NCI-H1105 treated with DMSO at 0.1 percent for 48 hours (cell line): ENCODE measurements around the gene CSNK1G3.
"Not testable (repeated sequence)": the region's sequence is repeated elsewhere in the genome, so short reads cannot be mapped to it uniquely, and the experiment has no call there.

Source experiments
- DNase-seq: peaks from one replicate; lab custom pipeline; 2025; lab: John Stamatoyannopoulos, UW

The CSNK1G3 gene

DNA sequence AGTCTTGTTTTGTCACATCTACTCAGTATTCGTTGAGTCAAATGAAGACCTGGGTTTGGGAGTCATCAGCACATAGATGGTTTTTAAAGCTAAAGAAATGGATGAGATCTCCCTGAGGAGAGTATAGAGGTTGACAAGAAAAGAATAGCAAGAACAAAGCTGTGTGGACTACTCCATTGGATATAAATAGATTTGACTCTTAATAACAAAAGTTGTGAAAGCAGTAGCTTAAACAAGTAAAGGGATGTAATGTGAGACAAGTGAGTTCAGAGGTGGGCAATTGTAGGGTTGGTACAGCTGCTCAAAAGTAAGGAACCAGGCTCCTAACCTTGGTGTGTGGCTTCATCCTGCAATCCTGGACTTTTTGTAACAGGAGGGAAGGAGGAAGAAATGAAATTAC, 49.3 kb downstream of the CSNK1G3 start:
- DNase-seq = no peak

DNA sequence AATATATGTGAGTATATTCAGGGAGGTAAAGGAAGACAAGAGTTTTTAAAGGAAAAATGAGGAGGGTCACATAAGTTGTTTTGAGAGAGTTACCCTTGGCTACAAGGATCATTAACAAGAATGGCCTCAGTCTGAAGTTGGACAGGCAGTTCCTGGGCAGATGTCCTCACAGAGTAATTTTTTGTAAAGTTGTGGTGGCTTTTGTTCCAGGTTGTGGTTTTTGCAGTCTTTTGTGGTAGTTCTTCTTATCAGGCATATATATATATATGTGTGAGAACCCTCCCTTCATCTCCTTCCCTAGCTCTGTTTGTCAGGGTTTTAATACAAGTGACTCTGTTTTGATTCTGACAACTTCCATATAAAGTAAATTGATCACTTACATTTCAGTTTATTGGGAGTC, 60.0 kb downstream of the CSNK1G3 start:
- DNase-seq = no peak

DNA sequence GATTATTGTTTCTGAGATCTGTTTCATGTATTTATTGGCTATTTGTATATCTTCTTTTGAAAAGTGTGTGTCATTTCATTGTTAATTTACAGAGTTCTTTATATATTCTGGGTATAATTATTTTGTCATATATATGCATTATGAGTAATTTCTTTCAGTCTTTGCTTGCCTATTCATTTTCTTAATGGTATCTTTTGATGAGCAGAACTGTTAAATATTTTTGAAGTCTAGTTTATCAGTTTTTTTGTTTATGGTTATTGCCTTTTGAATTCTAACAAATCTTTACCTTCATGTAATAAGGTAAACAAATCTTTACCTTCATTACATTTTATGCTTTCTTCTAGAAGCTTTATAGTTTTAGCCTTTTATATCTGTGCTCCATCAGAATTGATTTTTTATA, 66.4 kb downstream of the CSNK1G3 start:
- DNase-seq = no peak

DNA sequence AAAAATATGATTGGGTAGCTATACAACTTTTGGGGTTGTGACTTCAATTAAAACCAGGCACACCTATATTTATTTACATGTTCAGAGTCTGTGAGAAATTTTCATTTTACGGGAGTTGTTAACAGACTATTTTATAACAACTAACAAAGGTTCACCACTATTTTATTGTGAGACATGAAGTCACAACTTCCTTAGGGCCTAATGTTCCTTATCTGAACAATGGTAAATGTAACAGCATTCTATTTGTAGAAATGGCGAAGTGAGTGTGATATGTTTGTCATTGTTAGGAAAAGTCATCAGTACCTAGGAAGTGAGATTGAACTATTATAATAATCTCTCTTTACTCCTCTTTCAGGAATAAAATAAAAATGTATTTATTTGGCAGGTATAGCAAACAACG, 67.4 kb downstream of the CSNK1G3 start:
- DNase-seq = no peak

DNA sequence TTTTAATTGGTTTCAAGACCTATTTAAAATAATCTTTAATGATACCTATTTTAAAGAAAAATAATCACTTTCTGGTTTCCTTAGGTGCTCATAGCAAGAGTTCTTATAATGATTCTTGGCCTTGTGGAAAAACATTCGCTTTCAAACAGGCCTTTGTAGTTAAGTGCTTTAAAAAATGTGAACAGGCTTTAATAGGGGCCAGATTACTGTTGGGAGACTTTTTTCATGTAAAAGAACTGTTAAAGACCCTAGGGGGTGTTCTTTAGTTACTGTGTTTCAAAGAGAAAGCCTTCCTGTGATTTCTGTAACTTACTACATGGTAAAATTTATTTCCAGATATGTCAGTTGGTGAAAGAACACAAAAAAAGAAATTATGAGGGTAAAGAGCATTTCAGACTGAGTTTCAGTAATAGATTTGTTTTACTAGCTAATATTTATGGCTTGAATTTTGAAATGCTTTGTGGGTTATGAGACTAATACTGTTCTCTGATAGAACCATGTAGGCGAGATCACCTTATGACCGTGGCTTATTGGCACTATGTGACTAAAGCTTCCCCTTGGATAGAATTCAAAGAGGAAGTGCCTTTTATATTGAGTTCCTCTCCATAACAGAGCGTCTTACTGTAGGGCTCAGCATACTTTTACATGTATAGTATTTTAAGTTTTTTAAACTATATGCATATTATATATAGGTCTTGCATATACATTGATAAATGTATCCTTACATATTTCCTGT, 70.7 kb downstream of the CSNK1G3 start:
- no peak for DNase-seq

DNA sequence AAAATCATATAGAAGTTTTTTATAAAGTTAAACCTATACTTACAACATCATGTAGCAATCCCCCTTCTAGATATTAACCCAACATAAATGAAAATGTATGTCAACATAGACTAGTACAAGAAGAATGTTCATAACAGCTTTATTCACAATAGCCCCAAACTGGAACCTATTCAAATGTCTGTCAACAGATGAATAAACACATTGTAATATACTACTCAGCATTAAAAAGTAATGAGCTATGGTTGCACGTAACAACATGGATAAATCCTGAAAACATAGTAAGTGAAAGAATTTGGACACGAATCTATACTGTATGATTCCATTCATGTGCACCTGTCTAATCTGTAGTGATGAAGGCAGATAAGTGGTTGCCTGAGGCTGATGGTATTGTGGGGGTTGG, 73.9 kb downstream of the CSNK1G3 start:
- DNase-seq = no peak

DNA sequence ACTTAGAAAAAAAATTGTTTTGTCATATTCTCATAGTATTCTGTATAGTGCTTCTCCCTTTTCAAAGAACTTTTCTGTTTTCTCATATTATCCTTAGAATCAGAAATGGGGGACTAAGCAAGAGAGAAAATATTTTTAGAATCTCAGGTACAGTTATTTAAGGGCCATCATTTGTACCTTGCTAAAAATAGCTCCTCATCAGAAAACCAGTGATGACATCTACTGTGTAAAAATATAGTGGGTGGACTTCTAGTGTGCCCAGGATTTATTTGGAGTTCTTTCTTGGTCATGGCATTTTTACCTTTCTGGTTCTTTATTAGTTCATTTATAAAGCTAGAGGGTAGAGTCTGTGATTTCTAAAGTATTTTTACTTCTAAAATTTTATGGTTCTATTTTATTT, 82.5 kb downstream of the CSNK1G3 start:
- no peak for DNase-seq

DNA sequence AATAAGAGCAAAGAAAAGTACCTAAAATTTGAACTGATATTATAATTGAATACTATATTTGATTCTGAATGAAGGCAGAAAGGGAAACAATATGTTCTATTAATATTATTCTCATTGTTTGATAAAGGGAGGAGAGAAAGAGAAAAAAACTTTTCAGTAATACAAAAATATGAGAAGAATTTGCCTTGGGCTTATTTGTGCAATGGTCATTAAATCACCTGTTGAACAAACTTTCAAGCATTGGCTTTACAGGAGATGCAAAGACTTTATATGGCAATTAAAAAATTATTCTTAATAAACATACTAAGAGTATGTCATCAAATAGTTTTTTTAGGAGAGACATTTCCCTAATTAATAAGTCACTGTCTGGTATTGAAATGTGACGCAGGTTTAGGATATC, 85.0 kb downstream of the CSNK1G3 start:
- DNase-seq = no peak

DNA sequence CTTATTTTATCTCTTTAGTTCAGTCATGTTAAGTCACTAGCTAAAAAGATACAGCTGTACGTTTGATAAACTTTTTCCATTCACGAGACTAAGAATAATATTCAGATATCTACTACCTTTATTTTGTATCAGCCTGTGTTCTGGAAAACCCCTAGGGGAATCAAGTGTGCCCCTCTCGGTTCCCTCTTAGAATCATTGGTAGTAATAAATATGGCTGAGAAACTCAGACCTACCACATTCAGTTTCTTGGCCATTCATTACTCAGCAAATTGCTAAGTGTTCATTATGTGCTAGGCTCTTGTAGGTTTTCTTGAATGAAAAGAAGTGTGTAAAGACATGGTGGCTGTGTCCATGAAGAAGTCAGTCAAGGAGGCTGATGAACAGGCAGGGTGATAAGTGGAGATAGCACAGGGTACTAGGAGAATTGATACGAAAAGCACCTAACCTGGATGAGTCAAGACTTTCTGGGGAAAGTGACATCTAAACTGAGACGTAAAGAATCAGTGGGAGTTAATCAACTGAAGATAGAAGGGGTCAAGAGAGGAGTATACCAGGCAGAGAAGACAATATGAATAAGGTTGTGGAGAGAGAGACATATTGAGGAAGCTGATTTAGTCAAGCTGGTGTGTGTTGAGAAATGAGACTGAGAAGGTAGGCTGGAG, 86.2 kb downstream of the CSNK1G3 start:
- no peak for DNase-seq

DNA sequence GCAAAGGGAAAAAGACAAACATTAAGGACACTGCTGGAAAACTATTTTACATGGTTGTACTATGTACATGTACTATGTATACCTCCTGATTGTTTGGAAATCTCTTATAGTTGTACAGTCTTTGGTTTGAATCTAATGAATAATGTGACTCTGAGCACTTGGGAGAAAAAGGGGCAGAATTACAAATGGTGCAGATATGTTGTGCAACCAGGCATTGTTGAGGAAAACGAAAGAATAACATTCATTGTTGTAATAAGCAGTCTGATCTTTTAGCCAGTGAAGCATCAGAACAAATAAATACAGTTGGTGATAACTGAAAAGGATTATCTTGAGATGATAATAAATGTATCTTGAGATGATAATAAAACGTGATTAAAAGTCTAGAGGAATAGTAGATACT, 87.2 kb downstream of the CSNK1G3 start:
- no peak for DNase-seq

DNA sequence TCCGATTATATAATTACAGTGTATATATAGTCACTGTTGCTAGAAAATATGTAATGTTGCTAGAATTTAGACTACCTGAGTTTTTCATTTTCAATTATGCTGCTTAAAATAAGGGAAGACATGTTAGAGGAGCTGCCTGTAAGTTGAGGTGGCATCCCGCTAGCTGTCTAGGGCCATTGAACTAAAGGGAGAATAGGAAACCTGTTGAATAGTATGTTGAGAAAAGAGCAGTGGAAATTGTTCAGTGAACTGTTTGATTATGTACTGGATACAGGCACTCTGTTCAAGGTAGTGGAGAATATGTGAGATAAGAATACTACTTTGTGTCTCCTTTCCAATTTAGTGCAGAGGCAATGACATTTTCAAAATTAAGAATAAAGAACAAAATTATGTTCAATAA, 89.6 kb downstream of the CSNK1G3 start:
- no peak for DNase-seq

DNA sequence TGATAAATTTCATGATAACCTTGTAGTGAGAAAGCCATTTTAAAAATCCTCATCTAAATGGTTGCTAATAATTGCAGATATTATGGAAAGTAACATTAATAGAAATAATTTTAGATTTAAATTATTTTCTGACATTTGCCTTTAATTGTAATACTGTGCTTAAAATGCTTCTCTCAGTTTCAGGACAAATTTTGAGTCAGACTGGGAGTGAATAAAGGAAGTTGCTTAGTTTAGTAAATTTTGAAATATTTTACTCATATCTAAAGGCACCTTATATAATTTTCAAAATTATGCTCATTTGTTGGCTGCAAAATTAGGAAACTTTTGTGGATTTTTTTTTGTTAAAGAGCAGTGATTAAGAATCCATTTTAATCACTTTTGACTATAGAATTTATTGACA, 93.8 kb downstream of the CSNK1G3 start:
- DNase-seq = no peak

DNA sequence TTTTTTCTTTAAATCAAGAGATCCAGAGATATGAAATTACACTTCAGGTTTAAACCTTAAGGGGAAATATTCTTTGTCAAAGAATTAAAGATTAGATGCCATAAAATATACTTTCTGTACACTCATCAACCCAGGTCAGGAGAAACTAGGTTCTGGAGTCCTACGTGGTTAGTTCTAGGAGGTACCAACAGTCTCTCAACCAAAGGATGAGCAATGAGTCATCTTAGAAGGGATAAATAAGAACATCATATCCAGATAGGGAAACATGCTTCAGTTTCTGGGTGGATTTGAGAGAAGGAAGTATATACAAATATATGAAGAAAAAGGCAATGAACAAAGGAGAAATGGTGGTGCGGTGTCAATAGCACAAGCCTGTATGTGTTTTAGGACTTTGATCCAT, 98.2 kb downstream of the CSNK1G3 start:
- DNase-seq = no peak

DNA sequence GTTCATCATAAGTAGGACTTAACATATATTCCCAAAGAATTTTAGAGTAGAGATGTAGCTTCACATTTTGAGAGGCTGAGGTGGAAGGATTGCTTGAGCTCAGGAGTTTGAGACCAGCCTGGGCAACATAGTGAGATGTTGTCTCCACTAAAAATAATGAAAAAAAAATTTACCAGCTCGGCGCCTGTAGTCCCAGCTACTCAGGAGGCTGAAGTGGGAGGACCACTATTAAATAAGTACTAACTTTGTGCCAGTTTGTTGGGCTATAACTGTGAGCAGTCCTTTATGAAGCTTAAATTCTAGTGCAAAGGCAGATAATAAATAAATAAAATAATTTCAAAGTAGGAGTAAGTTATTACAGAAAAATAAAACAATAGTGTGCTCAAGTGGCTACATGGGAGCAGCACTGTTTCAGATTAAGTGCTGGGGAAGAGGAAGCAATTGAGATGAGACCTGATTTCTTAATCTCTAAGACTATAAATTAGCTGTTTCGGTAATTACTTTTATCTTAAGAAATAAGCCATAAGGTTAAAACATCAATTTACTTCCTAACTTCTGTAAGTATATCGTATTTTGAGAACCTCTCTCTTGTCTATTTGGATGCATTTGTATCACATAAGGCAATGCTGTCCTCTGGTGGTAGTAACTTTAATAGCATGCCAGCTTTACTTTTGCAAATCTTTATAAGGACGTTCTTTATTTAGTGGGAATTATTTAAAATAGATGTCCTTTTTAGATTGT, 98.9 kb downstream of the CSNK1G3 start:
- peak; percentile 44 for DNase-seq

DNA sequence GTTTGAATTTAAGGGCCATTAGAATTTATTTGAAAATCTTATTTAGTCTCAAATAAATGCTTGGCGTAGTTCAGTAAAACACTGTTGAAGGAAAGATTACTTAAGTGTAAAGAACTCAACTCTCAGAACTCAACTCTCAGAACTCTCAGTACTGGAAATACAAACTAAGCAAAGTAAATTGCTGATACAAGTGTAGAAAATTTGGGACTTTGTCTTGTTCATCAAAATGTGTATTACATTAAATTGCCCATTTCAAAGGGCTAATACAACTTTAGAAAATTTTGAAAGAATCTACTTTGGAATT, 99.4 kb downstream of the CSNK1G3 start:
- no peak for DNase-seq

DNA sequence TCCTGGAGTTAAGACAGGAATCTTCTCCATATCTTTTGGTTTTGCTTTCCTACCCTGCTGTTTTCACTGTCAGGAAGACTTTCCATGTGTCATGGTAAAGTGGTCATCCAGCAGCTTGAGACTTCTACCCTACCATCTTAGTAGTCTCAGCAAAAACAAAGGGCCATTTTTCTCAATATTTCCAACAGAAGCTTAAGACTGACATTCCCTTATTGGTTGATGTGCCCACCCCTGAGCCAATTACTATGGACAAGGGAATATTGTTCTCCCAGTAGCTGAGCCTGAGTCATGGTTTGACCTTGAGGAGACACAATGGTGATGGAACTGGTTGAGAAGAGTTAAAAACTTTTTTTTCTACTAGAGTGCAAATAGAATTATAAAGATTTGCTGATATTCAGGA, 105.6 kb downstream of the CSNK1G3 start:
- no peak for DNase-seq

DNA sequence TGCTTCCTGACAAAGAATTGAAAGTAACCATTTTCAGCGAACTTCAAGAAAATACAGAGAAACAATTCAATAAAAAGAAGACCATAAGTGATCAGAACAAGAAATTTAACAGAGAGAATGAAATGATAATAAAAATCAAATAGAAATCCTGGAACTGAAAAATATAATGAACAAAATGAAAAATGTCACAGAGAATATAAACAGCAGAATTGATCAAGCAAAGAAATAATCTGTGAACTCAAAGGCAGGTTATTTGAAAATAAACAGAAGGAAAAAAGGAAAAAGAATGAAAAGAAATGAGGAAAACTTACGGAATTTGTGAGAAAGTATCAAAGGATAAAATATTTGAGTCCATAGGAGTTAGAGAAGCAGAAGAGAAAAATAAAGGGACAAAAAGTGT, 114.1 kb downstream of the CSNK1G3 start:
- DNase-seq = no peak

DNA sequence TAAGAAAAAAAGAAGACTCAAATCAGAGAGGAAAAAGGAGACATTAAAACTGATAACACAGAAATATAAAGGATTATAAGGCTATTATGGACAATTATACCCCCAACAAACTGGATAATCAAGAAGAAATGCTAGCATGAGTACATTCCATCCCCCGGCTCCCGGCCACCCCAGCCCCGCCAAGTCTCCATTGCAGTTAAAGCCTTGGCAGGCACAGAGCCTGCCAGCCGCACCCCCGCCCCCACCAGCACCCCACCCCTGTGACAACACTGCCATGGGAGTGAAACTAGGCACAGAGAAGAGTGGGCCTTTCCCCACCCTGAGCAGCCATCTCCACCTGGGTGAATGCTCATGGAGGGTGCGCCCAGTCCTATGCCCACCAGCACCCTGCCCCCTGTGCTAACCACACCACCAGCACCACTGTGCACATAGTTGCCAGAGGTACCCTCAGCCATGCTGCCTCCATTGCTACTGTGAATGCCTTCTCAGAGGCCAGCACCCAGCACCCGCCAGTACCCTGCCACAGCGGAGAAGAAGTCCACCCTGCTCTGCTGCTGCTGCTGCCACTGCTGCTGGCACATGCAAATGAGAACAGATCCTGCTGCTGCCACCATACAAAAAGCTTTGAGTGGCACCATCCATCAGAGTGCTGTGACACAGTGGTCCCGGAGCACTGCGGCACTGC, 117.0 kb downstream of the CSNK1G3 start:
- DNase-seq = no peak

DNA sequence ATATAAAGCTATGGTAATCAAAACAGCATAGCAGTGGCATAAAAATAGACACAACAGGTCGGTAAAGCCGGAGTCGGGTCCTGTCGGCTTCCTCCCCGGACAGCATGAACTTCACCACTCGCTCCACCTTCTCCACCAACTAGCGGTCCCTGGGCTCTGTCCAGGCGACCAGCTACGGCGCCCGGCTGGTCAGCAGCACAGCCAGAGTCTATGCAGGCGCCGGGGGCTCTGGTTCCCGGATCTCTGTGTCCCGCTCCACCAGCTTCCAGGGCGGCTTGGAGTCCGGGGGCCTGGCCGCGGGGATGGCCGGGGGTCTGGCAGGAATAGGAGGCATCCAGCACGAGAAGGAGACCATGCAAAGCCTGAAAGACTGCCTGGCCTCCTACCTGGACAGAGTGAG, 124.0 kb downstream of the CSNK1G3 start:
- DNase-seq = no peak

DNA sequence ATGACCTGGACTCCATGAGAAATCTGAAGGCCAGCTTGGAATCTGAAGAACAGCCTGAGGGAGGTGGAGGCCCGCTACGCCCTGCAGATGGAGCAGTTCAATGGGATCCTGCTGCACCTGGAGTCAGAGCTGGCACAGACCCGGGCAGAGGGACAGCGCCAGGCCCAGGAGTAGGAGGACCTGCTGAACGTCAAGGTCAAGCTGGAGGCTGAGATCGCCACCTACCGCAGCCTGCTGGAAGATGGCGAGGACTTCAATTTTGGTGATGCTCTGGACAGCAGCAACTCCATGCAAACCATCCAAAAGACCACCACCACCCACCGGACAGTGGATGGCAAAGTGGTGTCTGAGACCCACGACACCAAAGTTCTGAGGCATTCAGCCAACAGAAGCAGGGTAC, 125.1 kb downstream of the CSNK1G3 start:
- not testable (repeated sequence) for DNase-seq

DNA sequence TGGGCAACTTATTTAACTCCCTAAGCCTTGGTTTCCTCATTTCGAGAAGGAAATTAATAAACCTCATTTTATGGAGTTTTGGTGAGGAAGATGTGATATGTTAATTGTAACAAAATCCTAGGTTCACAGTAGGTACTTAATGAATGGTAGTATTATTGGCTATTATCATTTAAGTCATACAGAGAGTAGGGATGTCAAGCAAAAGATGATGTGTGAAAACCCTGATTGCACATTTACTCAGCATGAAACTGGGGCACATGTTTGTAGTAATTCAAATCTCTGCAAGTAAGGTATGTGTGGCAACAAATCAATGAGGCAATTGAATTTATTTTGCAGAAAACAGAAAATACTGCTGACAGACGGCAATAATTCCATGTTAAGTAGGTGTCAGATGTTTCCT, 127.3 kb downstream of the CSNK1G3 start:
- no peak for DNase-seq

DNA sequence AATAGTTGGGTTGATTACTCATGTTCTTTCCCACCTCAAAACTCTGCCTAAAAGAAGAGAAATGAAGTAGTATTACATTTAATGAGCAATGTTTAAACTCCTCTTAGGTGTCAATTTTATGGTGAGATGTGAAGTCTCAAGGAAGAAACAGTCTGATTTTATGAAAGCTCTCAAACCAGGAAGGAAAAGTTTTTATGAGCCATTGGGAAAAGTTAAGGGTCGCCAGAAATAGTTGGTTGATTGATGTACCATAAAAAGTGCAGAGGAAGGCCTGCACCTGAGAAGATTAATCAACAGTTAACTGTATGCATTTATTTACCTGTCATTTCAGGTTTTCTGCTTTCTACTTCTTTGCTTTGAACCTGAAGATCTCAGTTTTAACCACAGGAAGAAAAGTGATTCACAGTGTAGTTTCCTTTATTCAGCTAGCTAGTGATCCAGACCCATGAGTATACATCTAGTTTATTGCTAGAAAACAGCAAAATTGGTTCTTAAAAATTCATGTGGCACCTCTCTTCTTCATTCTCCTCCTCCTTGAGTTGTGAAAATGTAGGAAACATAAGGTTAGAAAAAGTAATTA, 133.1 kb downstream of the CSNK1G3 start:
- no peak for DNase-seq

DNA sequence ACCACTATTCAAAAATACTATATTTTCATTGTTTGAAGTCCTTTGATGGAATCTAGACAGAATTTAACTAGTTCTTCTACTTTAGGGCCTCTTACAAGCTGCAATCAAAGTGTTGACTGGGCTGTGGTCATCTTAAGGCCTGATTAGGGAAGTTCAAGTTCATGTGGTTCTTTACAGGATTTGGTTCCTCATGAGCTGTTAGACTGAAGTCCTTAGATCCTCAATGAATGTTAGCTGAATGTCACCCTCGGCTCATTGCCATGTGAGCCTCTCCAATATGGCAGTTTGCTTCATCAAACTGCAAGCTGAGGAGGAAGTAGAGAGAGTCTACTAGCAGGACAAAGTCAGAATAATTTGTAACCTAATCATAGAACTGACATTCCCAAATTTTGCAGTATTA, 135.1 kb downstream of the CSNK1G3 start:
- no peak for DNase-seq
